Measurements from ENCODE around the gene EPHB3.
"Not testable (repeated sequence)": the region's sequence is repeated elsewhere in the genome, so short reads cannot be mapped to it uniquely, and the experiment has no call there.

The EPHB3 gene

DNA sequence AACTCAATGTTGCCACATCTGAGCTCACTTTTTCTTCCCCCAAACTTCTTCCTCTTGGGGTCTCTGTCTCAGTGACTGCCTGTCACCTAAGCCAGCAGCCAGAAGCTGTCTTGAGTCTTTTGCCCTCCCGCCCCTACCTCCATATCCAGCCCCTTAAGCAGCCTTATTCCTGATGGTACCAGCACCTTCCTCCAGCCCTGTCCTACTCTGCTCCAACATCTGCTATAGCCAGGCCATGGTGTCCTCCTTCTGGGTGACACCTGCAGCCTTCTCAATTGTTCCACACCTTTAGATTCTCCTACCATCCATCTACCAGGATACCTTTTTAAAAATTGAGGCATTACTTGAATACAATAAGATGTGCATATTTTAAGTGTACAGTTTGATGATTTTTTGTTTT is 53.8 kb downstream of the EPHB3 start:
- Mint-ChIP-seq H3K4me1 (ENCODE audit: low read depth) (peaks cover 3% of the 10 kb centered on the region), H3K4me3 (no peak overlapping the region), H3K27ac (no peak overlapping the region), H3K27me3 (ENCODE audit: low read depth) (peaks cover 24% of the 10 kb centered on the region), H3K36me3 (ENCODE audit: low read depth) (no peaks in the 10 kb centered on the region), H3K9me3 (no peaks in the 10 kb centered on the region)
- DNase-seq (ENCODE audit: low spot score): no peak

DNA sequence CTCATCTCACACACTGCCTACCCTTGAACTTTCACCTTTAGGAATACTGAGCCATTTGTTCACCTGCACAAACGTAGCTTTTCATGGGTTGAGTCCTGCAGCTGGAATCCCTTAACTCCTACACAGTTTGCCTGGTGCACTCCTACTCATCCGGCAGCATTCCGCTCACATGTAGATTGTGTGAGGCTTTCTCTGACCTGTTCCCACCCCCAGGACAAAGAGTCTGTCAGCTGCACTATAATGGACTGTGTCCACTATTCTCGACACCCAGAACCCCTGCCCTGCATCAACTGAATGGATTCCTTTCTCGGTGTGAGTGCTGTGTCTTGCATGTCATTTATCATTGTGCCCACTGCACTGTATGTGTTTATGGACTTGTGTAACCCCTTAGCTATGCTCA is 54.9 kb downstream of the EPHB3 start:
- Mint-ChIP-seq H3K4me1 (ENCODE audit: low read depth) (peaks cover 3% of the 10 kb centered on the region), H3K27ac (no peak overlapping the region), H3K27me3 (ENCODE audit: low read depth) (peaks cover 30% of the 10 kb centered on the region), H3K4me3 (no peak overlapping the region), H3K9me3 (no peaks in the 10 kb centered on the region), H3K36me3 (ENCODE audit: low read depth) (no peaks in the 10 kb centered on the region)
- DNase-seq (ENCODE audit: low spot score): no peak

DNA sequence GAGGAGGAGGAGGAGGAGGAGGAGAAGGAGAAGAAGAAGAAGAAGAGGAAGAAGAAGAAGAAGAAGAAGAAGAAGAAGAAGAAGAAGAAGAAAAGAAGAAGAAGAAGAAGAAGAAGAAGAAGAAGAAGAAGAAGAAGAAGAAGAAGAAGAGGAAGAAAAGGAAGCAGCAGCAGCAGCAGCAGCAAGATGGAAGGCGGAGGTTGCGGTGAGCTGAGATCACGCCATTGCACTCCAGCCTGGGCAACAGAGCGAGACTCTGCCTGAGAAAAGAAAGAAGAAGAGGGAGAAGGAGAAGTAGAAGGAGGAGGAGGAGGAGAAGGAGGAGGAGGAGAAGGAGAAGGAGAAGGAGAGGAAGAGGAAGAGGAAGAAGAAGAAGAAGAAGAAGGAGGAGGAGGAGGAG is 55.7 kb downstream of the EPHB3 start:
- DNase-seq (ENCODE audit: low spot score); H3K4me3 Mint-ChIP-seq: not testable (repeated sequence)

DNA sequence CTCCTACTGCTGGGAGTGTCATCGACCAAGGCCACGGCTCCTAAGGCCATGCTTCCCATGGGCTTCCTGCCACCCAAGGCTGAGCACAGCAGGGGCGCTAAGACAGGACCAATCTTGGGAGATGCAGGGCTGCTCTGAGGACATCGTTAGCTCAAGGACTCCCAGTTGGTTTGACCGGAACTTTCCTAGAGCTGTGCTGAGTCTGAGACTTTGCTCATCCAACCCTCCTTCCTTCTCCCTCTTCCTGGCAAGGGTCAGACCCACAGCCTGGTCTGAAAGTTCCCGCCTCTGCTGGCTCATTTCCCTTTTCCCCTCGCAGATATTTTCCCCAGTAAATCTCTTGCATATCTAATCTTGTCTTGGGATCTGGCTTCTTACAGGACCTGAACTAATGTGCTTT is 57.2 kb downstream of the EPHB3 start:
- Mint-ChIP-seq H3K27ac (no peak overlapping the region), H3K9me3 (no peaks in the 10 kb centered on the region), H3K4me1 (ENCODE audit: low read depth) (peaks cover 3% of the 10 kb centered on the region), H3K27me3 (ENCODE audit: low read depth) (peaks cover 30% of the 10 kb centered on the region), H3K4me3 (no peak overlapping the region), H3K36me3 (ENCODE audit: low read depth) (no peaks in the 10 kb centered on the region)
- DNase-seq (ENCODE audit: low spot score): no peak

More for the DNA sequence above, 55.7 kb downstream of the EPHB3 start:
- not testable (repeated sequence) for H3K9me3 Mint-ChIP-seq; H3K36me3 Mint-ChIP-seq (ENCODE audit: low read depth); H3K27ac Mint-ChIP-seq; H3K4me1 Mint-ChIP-seq (ENCODE audit: low read depth)
- H3K27me3 Mint-ChIP-seq (ENCODE audit: low read depth): peaks cover 30% of the 10 kb centered on the region

DNA sequence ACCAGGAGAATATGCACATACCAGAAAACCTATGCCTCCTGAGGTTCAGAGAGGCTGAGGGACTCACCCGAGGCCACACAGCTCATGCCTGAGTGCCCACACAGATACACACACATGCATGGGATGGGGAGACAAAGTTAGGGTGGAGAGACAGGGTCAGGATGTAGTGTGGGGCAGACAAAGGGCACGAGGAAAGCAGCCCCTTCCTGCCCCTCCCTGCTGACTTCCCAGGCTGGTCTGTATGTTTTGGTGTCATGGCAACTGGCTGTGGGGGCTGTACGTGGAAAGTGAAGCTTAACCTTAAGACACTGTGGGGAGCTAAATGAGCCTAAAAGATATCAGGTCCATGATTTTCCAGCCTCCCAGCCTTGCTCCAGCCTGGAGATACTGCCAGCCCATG is 57.8 kb downstream of the EPHB3 start:
- peaks cover 30% of the 10 kb centered on the region for H3K27me3 Mint-ChIP-seq (ENCODE audit: low read depth)
- H3K4me3 Mint-ChIP-seq: no peak overlapping the region
- H3K36me3 Mint-ChIP-seq (ENCODE audit: low read depth): no peaks in the 10 kb centered on the region
- no peak overlapping the region for H3K27ac Mint-ChIP-seq
- DNase-seq (ENCODE audit: low spot score): no peak
- no peaks in the 10 kb centered on the region for H3K9me3 Mint-ChIP-seq
- peaks cover 3% of the 10 kb centered on the region for H3K4me1 Mint-ChIP-seq (ENCODE audit: low read depth)

DNA sequence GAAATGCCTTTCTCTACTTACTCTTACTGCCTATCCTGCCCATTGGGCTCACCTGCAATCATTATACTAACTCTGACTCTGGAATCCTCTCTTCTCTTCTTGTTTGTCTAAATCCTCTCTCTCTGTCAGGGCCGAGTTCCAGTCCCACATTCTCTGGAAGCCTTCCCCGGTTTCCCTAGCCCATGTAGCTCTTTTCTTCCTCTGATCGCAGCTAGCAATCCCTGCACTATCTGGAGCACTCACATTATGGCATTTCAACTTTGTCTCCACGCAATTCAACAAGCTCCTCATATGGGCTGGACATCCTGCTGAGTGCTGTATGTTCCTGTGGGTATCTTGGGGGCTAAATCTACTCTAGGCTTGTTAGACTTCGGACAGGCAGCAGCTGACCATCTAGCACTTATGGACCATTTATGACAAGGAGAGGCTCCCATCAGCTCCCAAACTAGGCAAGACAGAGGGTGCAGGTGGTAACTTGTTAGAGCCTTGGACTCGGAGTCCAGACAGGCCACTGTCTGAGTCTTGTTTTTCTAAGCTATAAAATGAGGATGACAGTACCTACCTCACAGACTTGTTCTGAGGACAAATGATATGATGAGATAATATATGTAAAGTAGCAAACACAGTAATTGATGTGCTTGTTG is 58.3 kb downstream of the EPHB3 start:
- Mint-ChIP-seq H3K9me3 (no peaks in the 10 kb centered on the region), H3K4me3 (no peak overlapping the region), H3K4me1 (ENCODE audit: low read depth) (peaks cover 3% of the 10 kb centered on the region), H3K27ac (no peak overlapping the region), H3K36me3 (ENCODE audit: low read depth) (no peaks in the 10 kb centered on the region), H3K27me3 (ENCODE audit: low read depth) (peaks cover 31% of the 10 kb centered on the region)
- no peak for DNase-seq (ENCODE audit: low spot score)

DNA sequence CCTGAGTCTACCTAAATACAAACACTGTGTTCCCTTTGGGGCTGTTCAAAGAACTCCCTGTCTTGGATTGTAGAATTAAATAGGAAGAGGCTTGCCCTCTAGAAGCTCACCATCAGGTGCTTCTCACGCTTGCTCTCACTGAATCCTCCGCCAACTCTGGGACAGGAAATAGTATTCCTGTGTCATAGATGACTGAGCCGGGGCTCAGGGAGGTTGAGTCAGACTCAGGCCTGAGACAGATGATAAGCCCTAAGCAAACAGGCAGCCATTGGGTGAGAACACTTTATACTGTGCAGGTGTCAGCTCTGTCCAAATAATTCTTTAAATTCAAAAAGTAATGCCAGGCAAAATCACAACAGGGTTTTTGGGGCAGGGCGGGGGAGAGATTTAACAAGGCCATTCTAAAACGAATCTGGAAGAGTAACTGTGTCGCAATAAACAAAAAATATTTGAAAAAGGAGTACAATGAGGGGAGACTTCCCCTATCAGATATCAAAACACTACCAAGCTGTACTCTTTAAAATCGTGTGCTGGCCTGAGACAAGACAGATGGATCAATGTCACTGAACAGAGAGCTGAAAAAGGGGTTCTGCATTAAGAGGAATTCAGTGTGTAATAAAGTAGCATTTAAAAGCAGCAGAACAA is 59.0 kb downstream of the EPHB3 start:
- Mint-ChIP-seq H3K36me3 (ENCODE audit: low read depth) (no peaks in the 10 kb centered on the region), H3K27ac (no peak overlapping the region), H3K9me3 (no peaks in the 10 kb centered on the region), H3K4me3 (no peak overlapping the region), H3K4me1 (ENCODE audit: low read depth) (peaks cover 3% of the 10 kb centered on the region), H3K27me3 (ENCODE audit: low read depth) (peaks cover 29% of the 10 kb centered on the region)
- no peak for DNase-seq (ENCODE audit: low spot score)

DNA sequence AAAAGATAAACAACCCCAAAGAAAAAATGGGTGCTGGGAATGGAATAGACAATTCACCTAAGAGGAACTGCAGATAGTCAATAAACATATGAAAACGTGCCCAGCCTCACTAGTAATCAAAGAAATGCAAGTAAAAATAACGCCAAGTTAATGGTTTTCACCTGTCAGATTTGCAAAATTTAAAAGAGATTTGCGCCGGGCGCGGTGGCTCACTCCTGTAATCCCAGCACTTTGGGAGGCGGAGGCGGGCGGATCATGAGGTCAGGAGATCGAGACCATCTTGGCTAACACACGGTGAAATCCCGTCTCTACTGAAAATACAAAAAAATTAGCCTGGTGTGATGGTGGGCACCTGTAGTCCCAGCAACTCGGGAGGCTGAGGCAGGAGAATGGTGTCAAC is 60.6 kb downstream of the EPHB3 start:
- H3K4me3 Mint-ChIP-seq: not testable (repeated sequence)

DNA sequence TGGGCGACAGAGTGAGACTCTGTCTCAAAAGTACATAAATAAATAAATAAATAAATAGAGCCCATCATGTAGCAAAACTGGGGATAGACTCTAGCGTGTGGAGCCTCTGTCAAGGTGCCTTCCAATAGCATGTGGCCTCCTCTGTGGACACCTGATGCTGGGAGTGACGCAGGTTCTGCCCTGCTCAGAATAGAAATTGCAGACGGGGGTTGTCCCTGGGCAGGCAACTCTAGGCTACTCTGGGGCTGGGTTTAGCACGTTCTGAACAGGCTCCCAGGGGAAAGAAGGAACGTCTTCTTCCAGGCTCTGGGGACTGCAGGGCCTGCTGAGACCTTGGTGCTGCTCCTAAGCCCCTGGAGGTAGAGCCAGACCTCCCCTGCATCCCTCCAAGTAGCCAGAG is 65.3 kb downstream of the EPHB3 start:
- H3K4me3 Mint-ChIP-seq: no peak overlapping the region
- no peak for DNase-seq (ENCODE audit: low spot score)
- no peaks in the 10 kb centered on the region for H3K36me3 Mint-ChIP-seq (ENCODE audit: low read depth)
- H3K9me3 Mint-ChIP-seq: no peaks in the 10 kb centered on the region
- no peak overlapping the region for H3K27ac Mint-ChIP-seq
- no peaks in the 10 kb centered on the region for H3K4me1 Mint-ChIP-seq (ENCODE audit: low read depth)
- H3K27me3 Mint-ChIP-seq (ENCODE audit: low read depth): peaks cover 5% of the 10 kb centered on the region

More for the DNA sequence above, 60.6 kb downstream of the EPHB3 start:
- H3K9me3 Mint-ChIP-seq; H3K36me3 Mint-ChIP-seq (ENCODE audit: low read depth); H3K27ac Mint-ChIP-seq; DNase-seq (ENCODE audit: low spot score); H3K4me1 Mint-ChIP-seq (ENCODE audit: low read depth): not testable (repeated sequence)
- peaks cover 19% of the 10 kb centered on the region for H3K27me3 Mint-ChIP-seq (ENCODE audit: low read depth)

DNA sequence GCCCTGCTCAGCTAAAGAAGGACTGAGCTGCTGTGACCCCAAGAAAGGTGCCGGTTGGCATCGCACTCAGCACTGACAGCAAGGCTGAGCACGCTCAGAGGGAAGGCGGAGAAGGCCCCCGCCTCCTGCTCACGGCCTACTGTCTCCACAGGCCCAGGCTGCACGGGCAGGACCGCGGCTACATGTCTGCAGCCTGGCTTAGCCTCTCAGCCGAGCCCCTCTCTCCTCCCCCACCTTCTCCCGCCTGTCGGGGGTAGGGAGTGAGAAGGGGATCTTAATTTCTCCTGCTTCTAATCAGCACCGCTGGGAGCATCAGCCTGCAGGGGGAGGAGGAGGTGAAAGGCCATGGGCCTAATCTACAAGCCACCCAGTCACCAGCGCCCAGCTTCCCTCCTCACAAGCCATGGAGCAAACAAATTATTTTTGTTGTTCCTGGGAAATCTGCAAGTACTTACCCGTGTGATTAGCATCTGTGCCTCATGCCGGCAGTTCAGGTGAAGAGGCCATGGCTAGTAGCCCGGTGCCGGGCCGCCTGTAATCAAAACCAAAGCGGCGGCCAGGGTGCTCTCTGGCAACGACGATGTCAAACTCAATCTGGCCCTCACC is 68.1 kb downstream of the EPHB3 start:
- no peak for DNase-seq (ENCODE audit: low spot score)
- Mint-ChIP-seq H3K27me3 (ENCODE audit: low read depth) (peaks cover 3% of the 10 kb centered on the region), H3K27ac (no peak overlapping the region), H3K36me3 (ENCODE audit: low read depth) (no peaks in the 10 kb centered on the region), H3K4me1 (ENCODE audit: low read depth) (no peaks in the 10 kb centered on the region), H3K9me3 (no peaks in the 10 kb centered on the region), H3K4me3 (no peak overlapping the region)

DNA sequence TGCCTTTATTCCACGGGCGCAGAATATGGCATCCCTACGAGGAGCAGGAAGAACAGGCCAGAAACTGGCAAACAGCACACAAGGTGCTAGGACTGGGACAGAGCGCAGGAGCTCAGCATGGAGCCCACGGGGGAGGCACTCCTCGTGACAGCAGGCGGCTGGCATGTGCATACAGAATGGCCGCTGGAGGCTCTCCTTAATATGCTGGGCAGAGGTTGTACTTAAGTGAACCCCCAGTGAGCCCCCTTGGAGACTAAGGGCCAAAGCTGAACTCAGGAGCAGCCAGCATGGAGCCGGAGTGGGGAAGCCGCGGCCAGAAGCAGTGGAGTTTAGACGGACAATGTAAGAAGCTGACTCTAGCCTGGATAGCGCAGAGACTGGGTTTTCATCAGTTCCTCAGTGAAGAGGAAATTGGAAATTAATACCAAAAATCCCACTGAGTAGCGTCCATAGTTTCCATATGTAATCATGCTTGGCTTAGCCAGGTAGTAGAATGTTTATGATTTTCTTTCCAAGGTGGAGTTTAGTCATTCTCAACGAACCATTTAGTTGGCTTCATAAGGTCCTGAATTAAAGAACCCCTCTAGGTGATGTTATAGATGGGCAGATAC is 69.4 kb downstream of the EPHB3 start:
- Mint-ChIP-seq H3K36me3 (ENCODE audit: low read depth) (no peaks in the 10 kb centered on the region), H3K9me3 (no peaks in the 10 kb centered on the region), H3K27ac (no peak overlapping the region), H3K4me1 (ENCODE audit: low read depth) (peaks cover 4% of the 10 kb centered on the region), H3K4me3 (no peak overlapping the region), H3K27me3 (ENCODE audit: low read depth) (no peaks in the 10 kb centered on the region)
- no peak for DNase-seq (ENCODE audit: low spot score)

DNA sequence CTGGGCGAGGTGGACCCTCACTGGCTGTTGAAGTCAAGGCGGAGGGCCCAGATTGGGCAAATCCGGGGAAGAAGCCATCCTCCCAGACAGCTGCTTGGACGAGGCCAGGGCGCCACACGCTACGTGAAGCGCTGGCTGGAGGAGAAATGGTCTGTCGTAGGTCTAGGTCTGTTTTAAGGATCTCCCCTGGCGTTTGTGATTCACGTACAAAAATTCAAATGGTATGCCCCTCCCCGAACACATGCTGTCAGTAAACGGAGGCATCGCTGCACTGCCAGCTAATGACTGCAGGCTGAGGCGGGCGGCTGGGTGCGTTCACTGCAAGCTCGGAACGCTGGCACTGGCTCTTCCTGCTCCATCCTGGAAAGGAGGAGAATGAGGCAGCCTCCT is 69.9 kb downstream of the EPHB3 start:
- H3K27ac Mint-ChIP-seq: no peak overlapping the region
- peaks cover 4% of the 10 kb centered on the region for H3K4me1 Mint-ChIP-seq (ENCODE audit: low read depth)
- no peak for DNase-seq (ENCODE audit: low spot score)
- H3K27me3 Mint-ChIP-seq (ENCODE audit: low read depth): no peaks in the 10 kb centered on the region
- H3K36me3 Mint-ChIP-seq (ENCODE audit: low read depth): no peaks in the 10 kb centered on the region
- H3K9me3 Mint-ChIP-seq: no peaks in the 10 kb centered on the region
- no peak overlapping the region for H3K4me3 Mint-ChIP-seq
